Mucosa of descending colon (tissue), 3 donors: ENCODE measurements around the gene BDH1. TPM values are rescaled to one million over a fixed set of nuclear protein-coding genes. Genes with fewer than 3 reads are reported as not detected.

Experiments
- ATAC-seq: fragments of 200-7000 bp; cut with Tn5 transposase; one replicate; pipeline ENCODE4 v1.9.1; 2020; ENCODE audit warnings: mild to moderate bottlenecking, moderate library complexity
- DNase-seq, 3 donors: peaks; one replicate each; pipeline ENCODE4 v3.0.0-alpha.2; 2020
- H3K36me3 ChIP-seq: fragments of 200-600 bp; one replicate; pipeline ENCODE4 v1.8.0; 2021; ENCODE audit warnings: low read depth, mild to moderate bottlenecking
- H3K4me1 ChIP-seq: fragments of 200-600 bp; one replicate; pipeline ENCODE4 v1.8.0; 2021; ENCODE audit warnings: low read depth, mild to moderate bottlenecking
- H3K4me3 ChIP-seq: fragments of 200-600 bp; one replicate; pipeline ENCODE4 v1.8.0; 2021; ENCODE audit warnings: mild to moderate bottlenecking
- H3K9me3 ChIP-seq: fragments of 200-600 bp; one replicate; pipeline ENCODE4 v1.8.0; 2021; ENCODE audit warnings: mild to moderate bottlenecking
- intact Hi-C, 2 donors: fragments of 100-400 bp; cut with DNase I in 1 of 2; cut with micrococcal nuclease in 1 of 2; formaldehyde crosslinking; loops; one replicate each; pipeline versions ENCODE4 v1.11.0 to v1.11.1; 2022; cut with DNase I, micrococcal nuclease
- total RNA-seq, 3 donors: library from RNA; stranded (reverse); fragmentation: NEBNext Ultra II Directional in 2 of 3; extraction: Animal tissue kit (Norgen Biotek cat#: 25700) in 2 of 3; gene quantifications; one replicate each; pipeline versions ENCODE4 v1.2.1 to v1.2.4, GENCODE V29; 2021 to 2023
- TF ChIP-seq, protein P1 (sequence below): fragments of 200-600 bp; IDR thresholded peaks from one replicate; pipeline ENCODE4 v1.8.0; 2022; ENCODE audit warnings: antibody characterized with exemption, mild to moderate bottlenecking
- donor health status: DM: no; HTN: no; CAD: no; lungs with moderate emphysema.
- donor health status: DM: no; HTN: no; CAD: no.
- donor health status: DM: no; HTN: yes; CAD: no.

Gene BDH1
- total RNA-seq, 3 donors from 2014 or later: 79.3 to 246 (median 160) TPM

GRCh38 chr3:197583371-197583770 lies 27.6 kb upstream of the BDH1 start:
- intact Hi-C loops: no loop called here

DNA sequence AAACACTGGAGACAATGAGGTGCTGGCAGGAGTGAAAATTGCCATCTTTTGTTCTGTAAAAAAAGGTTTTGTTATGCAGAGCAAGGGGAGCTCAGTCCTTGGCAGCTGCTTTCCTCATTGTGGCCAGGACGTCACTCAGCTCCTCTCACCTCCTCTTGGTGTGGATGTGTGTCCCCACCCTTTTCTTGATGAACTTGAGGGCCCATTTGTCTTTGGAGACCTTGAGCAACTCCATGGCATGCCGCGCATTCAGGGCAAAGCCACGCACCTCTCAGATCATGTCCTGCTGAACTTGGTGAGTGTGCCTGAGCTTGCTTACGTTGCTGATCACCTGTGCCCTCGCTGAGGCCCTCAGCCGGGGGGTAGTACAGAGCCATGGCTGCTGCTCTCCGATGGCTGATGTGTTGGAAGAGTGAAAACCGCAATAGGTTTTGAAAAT lies 24.5 kb upstream of the BDH1 start:
- no peak for ATAC-seq
- TF ChIP-seq, protein P1, sequence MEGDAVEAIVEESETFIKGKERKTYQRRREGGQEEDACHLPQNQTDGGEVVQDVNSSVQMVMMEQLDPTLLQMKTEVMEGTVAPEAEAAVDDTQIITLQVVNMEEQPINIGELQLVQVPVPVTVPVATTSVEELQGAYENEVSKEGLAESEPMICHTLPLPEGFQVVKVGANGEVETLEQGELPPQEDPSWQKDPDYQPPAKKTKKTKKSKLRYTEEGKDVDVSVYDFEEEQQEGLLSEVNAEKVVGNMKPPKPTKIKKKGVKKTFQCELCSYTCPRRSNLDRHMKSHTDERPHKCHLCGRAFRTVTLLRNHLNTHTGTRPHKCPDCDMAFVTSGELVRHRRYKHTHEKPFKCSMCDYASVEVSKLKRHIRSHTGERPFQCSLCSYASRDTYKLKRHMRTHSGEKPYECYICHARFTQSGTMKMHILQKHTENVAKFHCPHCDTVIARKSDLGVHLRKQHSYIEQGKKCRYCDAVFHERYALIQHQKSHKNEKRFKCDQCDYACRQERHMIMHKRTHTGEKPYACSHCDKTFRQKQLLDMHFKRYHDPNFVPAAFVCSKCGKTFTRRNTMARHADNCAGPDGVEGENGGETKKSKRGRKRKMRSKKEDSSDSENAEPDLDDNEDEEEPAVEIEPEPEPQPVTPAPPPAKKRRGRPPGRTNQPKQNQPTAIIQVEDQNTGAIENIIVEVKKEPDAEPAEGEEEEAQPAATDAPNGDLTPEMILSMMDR: no peak
- no peaks in the 10 kb centered on the region for H3K9me3 ChIP-seq
- H3K4me3 ChIP-seq: no peak overlapping the region
- DNase-seq: no peak
- H3K36me3 ChIP-seq: no peaks in the 10 kb centered on the region
- no peaks in the 10 kb centered on the region for H3K4me1 ChIP-seq
- intact Hi-C loops: no loop called here

More at GRCh38 chr3:197583371-197583770, 27.6 kb upstream of the BDH1 start:
- no peak overlapping the region for H3K4me3 ChIP-seq
- H3K36me3 ChIP-seq: no peaks in the 10 kb centered on the region
- no peaks in the 10 kb centered on the region for H3K9me3 ChIP-seq
- ATAC-seq: no peak
- TF ChIP-seq, protein P1: no peak
- no peak for DNase-seq
- no peaks in the 10 kb centered on the region for H3K4me1 ChIP-seq

- ATAC-seq: no peak
- no peaks in the 10 kb centered on the region for H3K4me1 ChIP-seq
- H3K4me3 ChIP-seq: no peak overlapping the region
- TF ChIP-seq, protein P1: no peak
- intact Hi-C loops: no loop called here
- no peak for DNase-seq
- H3K36me3 ChIP-seq: no peaks in the 10 kb centered on the region
- no peaks in the 10 kb centered on the region for H3K9me3 ChIP-seq
Measured at GRCh38 chr3:197578376-197578775, 22.6 kb upstream of the BDH1 start.

GRCh38 chr3:197577366-197578074 lies 21.8 kb upstream of the BDH1 start:
- Histone ChIP-seq H3K9me3 (no peaks in the 10 kb centered on the region), H3K36me3 (no peaks in the 10 kb centered on the region), H3K4me1 (no peaks in the 10 kb centered on the region), H3K4me3 (no peak overlapping the region)
- TF ChIP-seq, protein P1: no peak
- intact Hi-C loops: no loop called here
- ATAC-seq (no peak), DNase-seq (no peak)

DNA sequence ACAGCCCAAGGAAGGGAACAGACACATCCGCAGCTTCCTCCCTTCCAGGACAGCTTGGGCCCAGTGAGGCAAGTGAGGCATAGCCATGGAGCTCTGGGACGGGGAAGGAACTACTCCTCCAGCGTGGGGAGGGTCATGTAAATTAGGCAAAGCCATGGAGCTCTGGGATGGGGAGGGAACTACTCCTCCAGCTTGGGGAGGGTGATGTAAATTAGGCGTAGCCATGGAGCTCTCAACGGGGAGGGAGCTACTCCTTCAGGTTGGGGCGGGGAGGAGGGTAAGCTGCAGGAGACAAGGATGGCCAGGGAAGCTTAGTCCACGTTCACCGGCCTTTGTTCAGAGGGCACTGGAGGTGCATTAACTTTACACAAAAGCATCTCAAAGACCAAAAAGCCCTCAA lies 21.1 kb upstream of the BDH1 start:
- ATAC-seq: no peak
- Histone ChIP-seq H3K4me1 (no peaks in the 10 kb centered on the region), H3K9me3 (no peaks in the 10 kb centered on the region), H3K4me3 (no peak overlapping the region), H3K36me3 (no peaks in the 10 kb centered on the region)
- intact Hi-C loops: no loop called here
- no peak for DNase-seq
- TF ChIP-seq, protein P1: no peak
